ENCODE measurements around the gene SSC5D.

The SSC5D gene

DNA sequence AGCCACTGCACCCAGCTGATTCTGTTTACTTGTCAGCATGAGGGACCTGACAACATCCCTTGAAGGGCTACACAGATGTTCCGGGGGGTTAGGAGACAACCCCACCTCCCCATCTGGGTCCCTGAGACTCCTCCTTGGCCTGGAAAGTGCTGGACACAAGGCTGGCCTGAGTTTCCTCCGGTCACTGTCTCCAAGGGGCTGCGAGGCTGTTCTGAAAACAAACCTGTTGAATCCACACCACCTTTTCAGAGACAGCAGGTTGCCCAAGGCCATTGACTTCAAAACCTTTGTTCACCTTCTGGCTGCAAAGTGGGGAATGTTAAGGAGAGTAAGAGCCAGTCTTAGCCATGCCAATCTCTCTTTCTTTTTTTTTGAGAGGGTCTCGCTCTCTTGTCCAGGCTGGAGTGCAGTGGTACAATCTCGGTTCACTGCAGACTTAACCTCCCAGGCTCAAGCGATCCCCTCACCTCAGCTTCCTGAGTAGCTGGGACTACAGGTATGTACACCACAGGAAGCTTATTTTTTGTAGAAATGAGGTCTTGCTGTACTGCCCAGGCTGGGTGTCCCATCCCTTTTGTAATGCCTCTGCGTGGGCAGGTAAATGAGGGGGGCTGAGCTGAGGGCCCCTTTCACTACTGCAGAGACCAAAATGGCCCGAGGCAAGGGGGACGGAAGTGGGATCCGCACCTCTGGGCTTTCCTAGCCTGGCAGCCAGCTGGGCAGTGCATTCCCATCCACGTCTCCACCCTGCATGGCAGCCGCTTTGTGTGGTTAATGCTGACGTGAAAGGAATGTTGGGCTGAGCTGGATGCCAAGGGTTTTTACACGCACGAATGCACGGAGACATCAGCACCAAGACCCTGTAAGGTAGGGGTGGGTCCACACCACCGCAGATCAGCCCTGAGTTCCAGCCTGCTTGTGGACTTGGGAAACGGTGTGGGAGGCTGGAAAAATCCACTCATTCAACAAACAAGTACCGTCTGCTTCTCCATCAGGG lies 13.7 kb upstream of the SSC5D start:
- no peak for DNase-seq

DNA sequence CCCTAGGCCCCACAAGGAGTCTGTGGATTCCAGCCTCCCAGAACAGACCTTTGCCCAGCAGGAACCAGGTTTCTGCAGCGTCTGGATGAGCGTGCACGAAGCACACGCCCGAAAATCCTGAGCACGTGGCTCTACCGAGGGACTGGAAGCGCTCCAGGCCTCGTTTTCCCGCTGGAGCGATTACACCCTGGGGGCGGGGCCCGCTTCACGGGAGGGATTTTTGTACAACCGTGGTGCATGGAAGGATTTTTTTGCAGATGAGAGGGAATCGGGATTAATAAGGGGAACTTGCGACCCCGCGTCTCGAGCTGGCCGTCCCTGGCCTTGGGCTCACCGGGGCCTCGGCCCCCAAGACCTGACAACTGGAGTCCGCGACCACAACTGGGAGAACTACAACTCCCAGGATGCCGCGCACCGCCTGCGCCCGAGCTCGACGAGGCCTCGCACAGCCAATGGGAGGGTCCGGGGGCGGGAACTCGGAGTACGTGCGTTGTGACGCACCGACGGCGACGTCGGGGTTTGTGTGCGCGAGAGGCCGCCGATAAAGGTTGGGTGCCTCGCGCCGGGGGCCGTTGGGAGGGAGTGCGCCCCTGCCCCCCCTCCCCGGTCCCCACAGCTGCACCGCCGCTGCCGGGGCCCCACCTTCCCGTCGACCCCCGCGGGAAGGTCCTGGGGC lies 12.0 kb upstream of the SSC5D start, which contains the start of gene ZNF628:
TSS of gene ZNF628 (plus strand) at position 518 of the 676 bp plus-strand sequence. CDS start 3,294 bp downstream, outside the sequence.
- DNase-seq: peak; percentile 99

DNA sequence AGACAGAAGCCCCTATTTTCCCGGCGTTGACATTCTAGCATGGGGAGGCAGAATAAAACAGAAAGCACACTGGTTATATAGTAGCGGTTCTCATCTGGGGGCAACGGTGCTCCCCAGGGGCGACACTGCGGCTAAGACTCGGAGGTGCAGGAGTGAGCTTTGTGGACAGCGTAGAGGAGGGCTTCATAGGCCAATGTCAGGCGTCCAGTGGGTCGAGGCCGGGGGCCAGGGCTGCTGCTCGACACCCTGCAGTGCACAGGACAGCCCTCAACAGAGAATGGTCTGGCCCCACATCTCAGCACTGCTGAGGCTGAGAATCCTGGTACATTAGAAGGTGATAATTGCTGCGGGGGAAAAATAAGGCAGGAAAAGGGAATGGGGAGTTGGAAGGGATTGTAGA lies 10.3 kb upstream of the SSC5D start:
- no peak for DNase-seq

DNA sequence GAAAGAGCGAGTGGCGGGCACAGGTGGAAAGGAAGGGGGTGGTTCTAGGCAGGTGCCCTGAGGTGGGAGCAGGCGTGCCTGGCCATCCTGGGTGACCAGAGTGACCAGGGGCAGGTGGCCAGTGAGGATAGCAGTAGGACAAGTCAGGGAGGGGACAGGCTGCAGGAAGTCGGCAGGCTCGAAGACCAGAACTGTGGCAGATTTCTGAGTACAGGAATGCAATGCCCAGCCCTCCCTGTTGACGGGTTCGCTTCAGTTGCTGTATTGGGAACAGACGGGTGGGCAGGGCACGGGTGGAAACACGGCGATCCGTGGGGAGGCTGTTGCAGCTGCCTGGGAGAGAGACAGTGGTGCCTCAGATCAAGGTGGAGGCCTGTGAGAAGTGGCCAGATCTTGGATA lies 9.9 kb upstream of the SSC5D start:
- DNase-seq: no peak

DNA sequence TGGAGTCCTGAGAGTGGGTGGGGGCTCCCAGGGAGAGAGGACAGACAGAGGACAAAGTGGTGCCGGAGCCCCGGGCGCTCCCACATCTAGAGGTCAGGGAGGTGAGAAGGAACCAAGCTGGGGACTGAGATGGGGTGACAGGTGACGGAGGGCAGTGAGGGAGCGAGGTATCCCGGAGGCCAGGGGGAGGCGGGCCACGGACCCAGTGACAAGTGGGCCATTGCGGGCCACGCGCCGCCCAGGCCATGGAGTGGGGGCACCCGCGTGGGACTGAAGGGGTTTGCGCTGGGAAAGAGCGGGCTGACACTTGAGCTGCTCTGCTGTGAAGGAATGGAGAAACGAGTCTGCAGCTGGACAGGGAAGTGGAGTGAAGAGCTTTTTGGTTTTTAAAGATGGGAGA lies 9.2 kb upstream of the SSC5D start:
- no peak for DNase-seq

DNA sequence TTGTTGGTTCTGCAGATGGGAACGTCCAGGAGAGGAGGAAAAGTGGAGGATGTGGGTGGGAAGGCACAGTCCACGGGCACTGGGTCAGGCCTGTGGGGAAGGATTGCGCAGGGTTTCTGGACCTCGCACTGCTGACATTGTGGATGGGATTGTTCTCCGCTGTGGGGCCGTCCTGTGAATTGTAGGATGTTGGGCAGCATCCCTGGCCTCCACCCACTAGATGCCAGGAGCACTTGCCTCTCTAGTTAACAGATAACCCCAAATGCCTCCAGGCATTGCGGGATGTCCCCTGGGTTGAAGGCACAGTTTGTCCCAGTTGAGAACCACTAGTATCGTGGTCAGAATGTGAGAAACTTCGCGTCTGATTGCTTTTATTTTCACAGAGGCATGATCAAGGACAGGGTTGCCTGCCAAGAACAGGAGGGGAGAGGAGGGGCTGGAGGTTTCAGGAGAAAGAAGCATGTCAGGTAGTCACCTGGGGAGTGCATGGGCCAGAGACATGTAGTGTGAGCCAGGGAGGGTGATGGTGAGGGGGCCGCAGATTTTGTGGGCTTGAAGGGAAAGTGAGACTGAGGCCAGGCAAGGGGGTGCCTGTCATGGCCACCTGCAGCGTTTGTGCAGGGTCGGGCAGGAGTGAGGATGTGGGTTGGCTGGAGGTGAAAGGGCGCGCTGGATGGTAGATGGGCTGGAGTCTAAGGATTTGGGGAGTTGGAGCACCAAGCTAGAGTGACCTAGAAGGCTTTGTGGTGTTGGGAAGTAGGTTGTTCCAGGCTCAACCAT lies 8.6 kb upstream of the SSC5D start:
- DNase-seq: no peak

DNA sequence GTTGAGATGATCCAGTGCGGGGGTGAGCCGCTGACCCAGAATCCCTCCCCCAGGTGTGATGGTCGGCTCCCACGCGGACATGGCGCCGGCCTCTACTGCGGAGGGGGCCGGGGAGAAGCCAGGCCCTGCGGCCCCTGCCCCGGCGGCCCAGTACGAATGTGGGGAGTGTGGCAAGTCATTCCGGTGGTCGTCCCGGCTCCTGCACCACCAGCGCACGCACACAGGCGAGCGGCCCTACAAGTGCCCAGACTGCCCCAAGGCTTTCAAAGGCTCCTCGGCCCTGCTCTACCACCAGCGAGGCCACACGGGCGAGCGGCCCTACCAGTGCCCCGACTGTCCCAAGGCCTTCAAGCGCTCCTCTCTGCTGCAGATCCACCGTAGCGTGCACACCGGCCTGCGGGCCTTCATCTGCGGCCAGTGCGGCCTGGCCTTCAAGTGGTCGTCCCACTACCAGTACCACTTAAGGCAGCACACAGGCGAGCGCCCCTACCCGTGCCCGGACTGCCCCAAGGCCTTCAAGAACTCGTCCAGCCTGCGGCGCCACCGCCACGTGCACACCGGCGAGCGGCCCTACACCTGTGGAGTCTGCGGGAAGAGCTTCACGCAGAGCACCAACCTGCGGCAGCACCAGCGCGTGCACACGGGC lies 7.0 kb upstream of the SSC5D start:
- DNase-seq: no peak

DNA sequence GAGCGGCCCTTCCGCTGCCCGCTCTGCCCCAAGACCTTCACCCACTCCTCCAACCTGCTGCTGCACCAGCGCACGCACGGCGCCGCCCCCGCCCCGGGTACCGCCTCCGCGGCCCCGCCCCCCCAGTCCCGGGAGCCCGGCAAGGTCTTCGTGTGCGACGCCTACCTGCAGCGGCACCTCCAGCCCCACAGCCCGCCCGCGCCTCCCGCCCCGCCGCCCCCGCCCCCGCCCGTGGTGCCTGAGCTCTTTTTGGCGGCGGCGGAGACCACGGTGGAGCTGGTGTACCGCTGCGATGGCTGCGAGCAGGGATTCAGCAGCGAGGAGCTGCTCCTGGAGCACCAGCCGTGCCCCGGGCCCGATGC lies 6.5 kb upstream of the SSC5D start:
- DNase-seq: no peak

DNA sequence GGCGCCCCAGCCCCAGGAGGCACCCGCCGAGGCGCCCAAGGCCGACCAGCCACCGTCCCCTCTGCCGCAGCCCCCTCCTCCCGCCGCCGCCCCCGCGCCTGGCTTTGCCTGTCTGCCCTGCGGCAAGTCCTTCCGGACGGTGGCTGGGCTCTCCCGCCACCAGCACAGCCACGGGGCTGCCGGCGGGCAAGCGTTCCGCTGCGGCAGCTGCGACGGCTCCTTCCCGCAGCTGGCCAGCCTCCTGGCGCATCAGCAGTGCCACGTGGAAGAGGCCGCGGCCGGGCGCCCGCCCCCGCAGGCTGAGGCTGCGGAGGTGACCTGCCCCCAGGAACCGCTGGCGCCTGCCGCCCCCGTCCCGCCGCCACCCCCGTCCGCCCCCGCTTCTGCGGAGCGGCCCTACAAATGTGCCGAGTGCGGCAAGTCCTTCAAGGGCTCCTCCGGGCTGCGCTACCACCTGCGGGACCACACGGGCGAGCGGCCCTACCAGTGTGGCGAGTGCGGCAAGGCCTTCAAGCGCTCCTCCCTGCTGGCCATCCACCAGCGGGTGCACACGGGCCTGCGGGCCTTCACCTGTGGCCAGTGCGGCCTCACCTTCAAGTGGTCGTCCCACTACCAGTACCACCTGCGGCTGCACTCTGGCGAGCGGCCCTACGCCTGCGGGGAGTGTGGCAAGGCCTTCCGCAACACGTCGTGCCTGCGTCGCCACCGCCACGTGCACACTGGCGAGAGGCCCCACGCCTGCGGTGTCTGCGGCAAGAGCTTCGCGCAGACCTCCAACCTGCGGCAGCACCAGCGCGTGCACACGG lies 5.9 kb upstream of the SSC5D start:
- no peak for DNase-seq

DNA sequence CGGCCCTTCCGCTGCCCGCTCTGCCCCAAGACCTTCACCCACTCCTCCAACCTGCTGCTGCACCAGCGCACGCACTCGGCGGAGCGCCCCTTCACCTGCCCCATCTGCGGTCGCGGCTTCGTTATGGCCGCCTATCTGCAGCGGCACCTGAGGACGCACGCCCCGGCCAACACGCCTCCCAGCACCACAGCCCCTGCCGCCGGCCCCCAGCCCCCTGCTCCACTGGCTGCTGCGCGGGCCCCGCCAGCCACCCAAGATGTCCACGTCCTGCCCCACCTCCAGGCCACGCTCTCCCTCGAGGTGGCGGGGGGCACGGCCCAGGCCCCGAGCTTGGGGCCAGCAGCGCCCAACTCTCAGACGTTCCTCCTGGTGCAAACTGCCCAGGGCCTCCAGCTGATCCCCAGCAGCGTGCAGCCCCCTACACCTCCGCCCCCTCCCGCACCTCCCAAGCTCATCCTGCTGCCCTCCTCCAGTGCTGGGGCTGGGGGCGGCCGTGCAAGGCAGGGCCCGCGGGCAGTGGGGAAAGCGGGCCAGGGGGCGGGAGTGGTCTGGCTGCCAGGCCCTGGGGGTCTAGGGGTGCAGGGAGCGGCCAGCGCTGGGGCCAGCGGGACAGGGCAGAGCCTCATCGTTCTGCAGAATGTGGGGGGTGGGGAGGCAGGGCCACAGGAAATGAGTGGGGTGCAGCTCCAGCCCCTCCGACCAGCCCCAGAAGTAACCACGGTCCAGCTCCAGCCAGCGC lies 5.1 kb upstream of the SSC5D start:
- no peak for DNase-seq

DNA sequence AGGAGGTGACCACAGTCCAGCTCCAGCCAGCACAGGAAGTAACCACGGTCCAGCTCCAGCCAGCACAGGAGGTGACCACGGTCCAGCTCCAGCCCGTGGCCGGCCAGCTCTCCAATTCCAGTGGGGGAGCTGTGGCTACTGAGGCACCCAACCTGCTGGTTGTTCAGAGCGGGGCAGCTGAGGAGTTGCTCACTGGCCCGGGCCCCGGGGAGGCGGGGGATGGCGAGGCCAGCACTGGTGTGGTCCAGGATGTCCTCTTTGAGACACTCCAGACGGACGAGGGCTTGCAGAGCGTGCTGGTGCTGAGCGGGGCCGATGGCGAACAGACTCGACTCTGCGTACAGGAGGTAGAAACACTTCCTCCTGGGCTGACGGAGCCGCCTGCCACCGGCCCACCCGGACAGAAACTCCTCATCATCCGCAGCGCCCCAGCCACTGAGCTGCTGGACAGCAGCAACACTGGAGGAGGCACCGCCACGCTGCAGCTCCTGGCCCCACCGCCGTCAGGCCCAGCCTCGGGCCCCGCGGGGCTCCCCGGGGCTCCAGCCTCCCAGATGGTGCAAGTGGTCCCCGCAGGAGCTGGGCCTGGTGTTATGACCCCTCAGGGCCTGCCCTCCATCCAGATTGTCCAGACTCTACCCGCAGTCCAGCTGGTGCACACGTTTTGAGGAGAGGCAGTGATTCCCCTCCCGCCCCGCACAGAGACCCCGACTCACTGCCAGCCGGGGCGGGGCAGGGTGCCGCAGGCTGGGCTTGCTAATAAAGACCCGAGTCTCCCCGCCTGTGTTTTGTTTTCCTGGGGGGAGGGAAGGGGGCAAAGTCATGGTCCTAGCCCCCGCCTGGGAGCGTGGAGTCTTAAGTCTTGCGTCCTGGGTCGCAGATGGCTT lies 4.3 kb upstream of the SSC5D start:
- no peak for DNase-seq

DNA sequence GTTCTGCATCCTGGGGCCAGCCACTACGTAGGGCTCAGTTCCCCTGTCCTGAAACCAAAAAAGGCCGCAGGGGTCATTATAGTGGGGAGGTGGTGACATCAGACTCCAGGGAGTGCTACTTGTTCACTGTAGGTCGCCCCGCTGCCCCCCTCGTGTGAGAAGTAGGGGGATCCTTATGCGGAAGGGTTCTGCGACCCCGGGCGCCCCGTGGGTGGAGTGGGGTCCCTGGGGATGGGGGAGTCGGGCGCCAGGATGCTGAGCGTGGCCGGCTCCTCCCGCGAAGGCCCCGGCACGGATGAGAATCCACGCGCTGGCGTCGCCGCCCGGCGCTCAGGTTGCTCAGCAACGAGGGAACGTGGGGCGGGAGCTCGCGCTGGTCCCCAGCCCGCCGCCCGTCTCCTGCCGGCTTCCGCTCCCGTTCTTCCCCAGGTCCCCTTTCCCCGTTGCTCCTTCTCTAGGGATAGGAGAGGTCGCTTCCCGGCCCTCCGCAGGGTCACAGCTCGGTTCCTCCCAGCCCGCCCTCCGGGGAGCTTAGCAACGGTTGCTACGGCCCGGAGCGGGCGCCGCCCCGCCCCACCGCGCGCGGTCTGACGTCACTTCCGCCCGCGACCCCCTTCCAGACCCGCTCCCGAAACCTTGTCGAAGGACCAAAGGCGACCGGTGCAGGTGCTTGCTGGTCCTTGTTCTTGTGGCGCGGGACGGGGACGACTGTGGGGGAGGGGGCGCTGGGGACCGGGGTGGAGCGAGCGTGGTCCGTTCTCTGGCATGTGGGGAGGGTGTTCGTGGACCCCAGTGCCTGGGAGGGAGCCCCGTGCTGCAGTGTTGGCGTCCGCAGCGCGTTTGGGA lies 3.4 kb upstream of the SSC5D start, which contains the start of gene NAT14:
TSS of gene NAT14 (plus strand) at position 596 of the 846 bp plus-strand sequence. CDS start 521 bp downstream, outside the sequence.
- DNase-seq: peak; percentile 65

DNA sequence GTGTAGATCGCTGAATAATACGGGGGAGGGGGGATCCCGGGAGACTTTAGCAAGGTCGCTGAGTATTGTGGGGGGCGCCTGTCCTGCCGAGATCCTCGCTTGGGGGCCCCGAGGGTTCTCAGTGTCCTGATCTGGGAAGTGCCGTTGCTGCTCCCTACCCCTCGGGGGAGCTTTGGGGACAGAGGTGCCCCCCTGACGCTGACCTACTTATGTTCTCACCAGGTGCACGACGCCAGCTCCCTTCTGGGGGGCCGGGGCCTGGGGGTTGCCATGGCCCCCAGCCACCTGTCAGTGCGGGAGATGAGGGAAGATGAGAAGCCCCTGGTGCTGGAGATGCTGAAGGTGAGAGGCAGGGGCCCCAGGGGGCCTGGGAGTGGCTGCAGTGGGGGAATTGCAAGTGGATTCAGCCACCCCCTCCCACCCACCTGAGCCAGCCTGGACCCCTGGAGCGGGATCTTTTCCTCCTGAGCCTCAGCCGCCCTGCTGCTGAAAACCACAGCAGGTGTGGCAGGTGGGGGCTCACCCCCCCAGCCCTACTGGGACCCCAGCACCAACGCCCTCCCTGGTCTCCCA lies 2.7 kb upstream of the SSC5D start:
- DNase-seq: no peak

DNA sequence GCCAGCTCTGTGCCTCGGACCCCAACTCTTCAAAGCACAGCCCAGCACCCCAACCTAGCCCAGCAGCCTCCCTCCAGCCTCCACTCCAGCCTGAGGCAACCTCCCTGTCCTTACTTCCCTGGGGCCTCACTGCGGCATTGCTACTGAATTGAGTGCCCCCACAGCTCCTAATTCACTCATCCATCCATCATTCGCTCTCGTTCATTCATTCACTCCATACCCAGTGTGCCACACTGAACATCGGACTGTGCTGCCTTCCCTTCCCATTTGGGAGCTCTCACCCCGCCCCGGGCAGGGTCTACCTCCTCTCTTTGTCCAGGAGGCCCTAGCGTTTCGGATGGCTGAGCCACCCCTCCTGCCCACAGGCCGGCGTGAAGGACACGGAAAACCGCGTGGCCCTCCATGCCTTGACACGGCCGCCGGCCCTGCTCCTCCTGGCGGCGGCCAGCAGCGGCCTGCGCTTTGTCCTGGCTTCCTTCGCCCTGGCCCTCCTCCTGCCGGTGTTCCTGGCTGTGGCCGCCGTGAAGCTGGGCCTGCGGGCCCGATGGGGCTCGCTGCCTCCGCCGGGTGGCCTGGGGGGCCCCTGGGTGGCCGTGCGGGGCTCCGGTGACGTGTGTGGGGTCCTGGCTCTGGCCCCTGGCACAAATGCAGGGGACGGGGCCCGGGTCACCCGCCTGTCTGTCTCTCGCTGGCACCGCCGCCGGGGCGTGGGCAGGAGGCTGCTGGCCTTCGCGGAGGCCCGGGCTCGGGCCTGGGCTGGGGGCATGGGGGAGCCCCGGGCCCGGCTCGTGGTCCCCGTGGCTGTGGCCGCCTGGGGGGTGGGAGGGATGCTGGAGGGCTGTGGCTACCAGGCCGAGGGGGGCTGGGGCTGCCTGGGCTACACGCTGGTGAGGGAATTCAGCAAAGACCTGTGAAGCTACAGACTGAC lies 1.9 kb upstream of the SSC5D start:
- no peak for DNase-seq

DNA sequence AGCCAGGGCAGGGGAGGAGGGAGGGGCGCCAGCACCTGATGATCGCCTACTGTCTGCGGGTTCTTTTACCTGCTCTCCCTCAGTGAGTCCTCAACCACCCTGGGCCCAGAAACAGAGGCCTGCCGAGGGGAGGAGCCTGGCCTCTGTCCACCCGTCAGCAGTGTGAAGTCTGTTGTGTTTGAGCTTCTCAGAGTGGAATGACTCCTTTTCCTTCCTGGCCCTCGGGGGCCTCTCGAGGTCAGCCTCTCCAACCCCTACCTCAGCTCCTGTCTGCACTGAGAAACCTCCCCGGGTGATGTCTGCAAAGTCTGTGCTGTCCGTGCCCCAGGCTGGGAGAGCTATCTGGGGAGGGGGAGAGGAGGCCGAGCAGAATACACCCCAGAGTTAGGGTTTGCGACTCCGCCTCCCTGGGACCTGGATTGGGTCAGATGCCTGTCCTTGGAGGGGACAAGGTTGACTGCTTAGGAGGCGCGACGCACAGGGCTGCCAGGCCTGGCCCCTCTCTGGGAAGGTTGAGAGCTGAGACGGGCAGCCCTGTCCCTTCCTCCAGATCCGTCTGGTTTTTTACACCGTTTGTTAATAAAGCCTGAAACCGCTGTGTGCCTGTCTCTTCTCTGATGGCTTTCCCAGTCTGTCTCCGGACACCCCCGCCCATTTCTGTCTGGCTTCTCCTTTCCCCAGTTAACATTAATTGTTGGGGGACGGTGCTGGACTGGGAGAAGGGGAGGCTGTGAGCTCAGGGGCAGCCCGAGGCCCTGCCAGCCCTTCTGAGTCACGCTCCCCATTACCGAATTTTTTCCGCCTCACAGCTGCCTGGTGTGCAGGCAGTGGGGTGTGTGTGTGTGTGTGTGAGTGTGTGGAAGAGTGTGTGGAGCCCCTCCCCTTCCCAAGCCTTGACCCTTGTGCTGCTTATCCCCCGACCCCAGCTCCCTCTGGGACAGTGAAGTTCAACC lies 989 bp upstream of the SSC5D start:
- DNase-seq: peak; percentile 46

All from activated CD8-positive, alpha-beta memory T cell treated with anti-CD3 and anti-CD28 coated beads, Interleukin-2, amount 50 U/mL, for 4 hours (primary cell).